GM21619 (cell line): ENCODE results near the gene ARHGAP33.
"Not testable (repeated sequence)": the region's sequence is repeated elsewhere in the genome, so short reads cannot be mapped to it uniquely, and the experiment has no call there.

Experiments used
- ATAC-seq: cut with Tn5 transposase; IDR thresholded peaks from one replicate; pipeline ENCODE4 v1.9.1; 2021; ENCODE audit not compliant: unreplicated experiment

The ARHGAP33 gene

GRCh38 chr19:35792888-35793287, 17.5 kb downstream of the ARHGAP33 start:
- no peak for ATAC-seq

GRCh38 chr19:35793381-35794165, 18.2 kb downstream of the ARHGAP33 start:
- ATAC-seq: no peak

GRCh38 chr19:35795564-35795963, 20.2 kb downstream of the ARHGAP33 start:
- not testable (repeated sequence) for ATAC-seq

GRCh38 chr19:35796645-35797542, 21.5 kb downstream of the ARHGAP33 start:
- ATAC-seq: no peak

GRCh38 chr19:35797663-35798062, 22.3 kb downstream of the ARHGAP33 start:
- no peak for ATAC-seq

- ATAC-seq: no peak
Measured at GRCh38 chr19:35801828-35802227, 26.5 kb downstream of the ARHGAP33 start.

- ATAC-seq: no peak
Measured at GRCh38 chr19:35805526-35806102, 30.2 kb downstream of the ARHGAP33 start.

GRCh38 chr19:35806597-35806996, 31.2 kb downstream of the ARHGAP33 start:
- no peak for ATAC-seq

- no peak for ATAC-seq
Measured at GRCh38 chr19:35807633-35808032, 32.3 kb downstream of the ARHGAP33 start.

GRCh38 chr19:35811317-35812219, 36.2 kb downstream of the ARHGAP33 start:
- no peak for ATAC-seq

- ATAC-seq: no peak
Measured at GRCh38 chr19:35812220-35813042, 37.1 kb downstream of the ARHGAP33 start, which contains the start of gene PRODH2. Gene PRODH2 (minus strand): TSS chr19:35812845. CDS start chr19:35812805, 40 bp downstream.

GRCh38 chr19:35813043-35813890, 37.9 kb downstream of the ARHGAP33 start:
- no peak for ATAC-seq

GRCh38 chr19:35816262-35816661, 40.9 kb downstream of the ARHGAP33 start:
- ATAC-seq: no peak

- ATAC-seq: no peak
Measured at GRCh38 chr19:35816846-35817245, 41.5 kb downstream of the ARHGAP33 start.

GRCh38 chr19:35818445-35818844, 43.1 kb downstream of the ARHGAP33 start:
- ATAC-seq: no peak

GRCh38 chr19:35822579-35822978, 47.2 kb downstream of the ARHGAP33 start:
- no peak for ATAC-seq

- ATAC-seq: no peak
Measured at GRCh38 chr19:35824150-35824549, 48.8 kb downstream of the ARHGAP33 start.

- ATAC-seq: no peak
Measured at GRCh38 chr19:35828692-35829301, 53.4 kb downstream of the ARHGAP33 start.
